K562 (cell line): ENCODE data around the gene MCM7. TPM values are rescaled to one million over a fixed set of nuclear protein-coding genes. Genes with fewer than 3 reads are reported as not detected.

Experiments
- CBFA2T2 ChIP-seq: fragments of 450-650 bp; conservative IDR thresholded peaks from 2 replicates; pipeline ENCODE4 v1.6.1; 2017; ENCODE audit warnings: mild to moderate bottlenecking
- CREB5 ChIP-seq: fragments of 250-450 bp; sonication (Bioruptor Pico); IDR thresholded peaks from 2 replicates; pipeline ENCODE4 v1.5.0; 2020; ENCODE audit warnings: mild to moderate bottlenecking
- CTBP1 ChIP-seq: fragments of 450-650 bp; IDR thresholded peaks from 2 replicates; pipeline ENCODE4 v1.6.1; 2016; ENCODE audit warnings: borderline replicate concordance
- E2F8 ChIP-seq: fragments of 450-650 bp; IDR thresholded peaks from 2 replicates; pipeline ENCODE4 v1.7.1; 2018; ENCODE audit warnings: mild to moderate bottlenecking, low read depth; ENCODE audit not compliant: partially characterized antibody
- ID3 ChIP-seq, 2 experiments: fragments of 250-450 bp in 1 of 2; fragments of 450-650 bp in 1 of 2; sonication (Bioruptor Pico) in 1 of 2; IDR thresholded peaks; 2 replicates each; pipeline versions ENCODE4 v1.6.1 to v1.8.0; 2016 to 2021; ENCODE audit warnings: mild to moderate bottlenecking in 2 of 2, moderate library complexity in 2 of 2, missing compliant biosample characterization in 1 of 2, missing genetic modification characterization in 1 of 2
- MBD1 ChIP-seq: fragments of 250-450 bp; sonication (Bioruptor Pico); IDR thresholded peaks from 2 replicates; pipeline ENCODE4 v1.8.0; 2022; ENCODE audit warnings: inconsistent platforms
- MIER1 ChIP-seq: fragments of 450-650 bp; IDR thresholded peaks from 2 replicates; pipeline ENCODE4 v1.6.1; 2016; ENCODE audit warnings: antibody characterized with exemption, mild to moderate bottlenecking, low read depth
- MNT ChIP-seq, 2 experiments: fragments of 450-650 bp; conservative IDR thresholded peaks; 2 replicates each; pipeline ENCODE4 v1.6.1; 2017; ENCODE audit warnings: mild to moderate bottlenecking in 2 of 2, moderate library complexity in 2 of 2
- NFE2 ChIP-seq: IDR thresholded peaks from 2 replicates; pipeline ENCODE4 v1.6.1; 2014; ENCODE audit warnings: antibody characterized with exemption, low read depth
- NFIC ChIP-seq: fragments of 450-650 bp; IDR thresholded peaks from 2 replicates; pipeline ENCODE4 v1.6.1; 2017; ENCODE audit warnings: mild to moderate bottlenecking, inconsistent platforms
- RBM39 ChIP-seq: fragments of 200-400 bp; formaldehyde crosslinking; optimal IDR thresholded peaks from 2 replicates; pipeline ENCODE3; 2018; ENCODE audit warnings: low read depth, low read length
- RFX5 ChIP-seq: IDR thresholded peaks from 2 replicates; pipeline ENCODE4 v1.6.1; 2011; ENCODE audit warnings: low read depth, mild to moderate bottlenecking, improper control_type of control experiment, low read length
- TAF7 ChIP-seq: fragments of 450-650 bp; IDR thresholded peaks from 2 replicates; pipeline ENCODE4 v1.6.1; 2016; ENCODE audit warnings: missing genetic modification characterization, missing compliant biosample characterization
- TFE3 ChIP-seq: fragments of 450-650 bp; formaldehyde crosslinking; IDR thresholded peaks from 2 replicates; pipeline ENCODE4 v1.4.0; 2020; ENCODE audit warnings: mild to moderate bottlenecking, mixed read lengths
- VEZF1 ChIP-seq: fragments of 200-800 bp; sonication (Bioruptor generic); IDR thresholded peaks from 2 replicates; pipeline ENCODE4 v1.6.1; 2017; ENCODE audit warnings: missing genetic modification characterization, missing compliant biosample characterization
- polyA plus RNA-seq, 8 experiments: library from polyadenylated mRNA; depleted of rRNA in 4 of 8; stranded (reverse) in 5 of 8; unstranded in 3 of 8; fragments of >200 nt; fragmentation: Nextera tagmentation in 2 of 8; fragmentation: Illumina TruSeq in 1 of 8; extraction: Ambion mirVana in 2 of 8; extraction: Trizol in 1 of 8; gene quantifications; 2 replicates each; pipeline versions ENCODE4 v1.2.1 to v1.2.3, GENCODE V29; 2011 to 2014; ENCODE audit warnings: inconsistent platforms in 1 of 8, missing spikeins in 1 of 8
- total RNA-seq, 7 experiments: library from RNA; depleted of rRNA in 6 of 7; stranded (reverse); fragments of >200 nt in 6 of 7; fragmentation: Illumina TruSeq in 2 of 7; extraction: Trizol in 2 of 7; gene quantifications; 2 replicates each; pipeline versions ENCODE4 v1.2.1 to v1.2.3, GENCODE V29; 2011 to 2021; ENCODE audit warnings: low replicate concordance in 1 of 7

The MCM7 gene
- total and polyA plus RNA-seq, 9 of the 15 experiments (the other 6 are each of a cell fraction or from before 2014, with no cell fraction given), result 329 to 856 (median 437) TPM

GRCh38 chr7:100119970-100120732, 19.0 kb upstream of the MCM7 start (continued):
- TF ChIP-seq MIER1 (no peak), VEZF1 (CRISPR knock-in tag) (no peak), ID3 (CRISPR knock-in tag; IDR thresholded peaks at IDR 0.05) (no peak), ID3 (tag; IDR thresholded peaks at IDR 0.05) (no peak), E2F8 (no peak), RBM39 (no peak), MNT (conservative IDR thresholded peaks at IDR 0.05) (no peak), NFIC (no peak), NFE2 (no peak), CREB5 (CRISPR knock-in tag) (no peak), TFE3 (no peak), MBD1 (CRISPR knock-in tag) (no peak), RFX5 (no peak), CTBP1 (no peak; the same call in 1 of the 2 replicates), TAF7 (tag) (no peak), CBFA2T2 (no peak)
